ENCODE measurements around the gene CCDC15. TPM values are rescaled to one million over a fixed set of nuclear protein-coding genes. Genes with fewer than 3 reads are reported as not detected.

The CCDC15 gene
- 3.8 and 4.0 TPM in 2 replicates for total RNA-seq
- long read RNA-seq, partial matches to known transcripts = 11 of 23 reads
- long read RNA-seq, other reads (novel, unspliced or antisense) = 11 of 23 reads

DNA sequence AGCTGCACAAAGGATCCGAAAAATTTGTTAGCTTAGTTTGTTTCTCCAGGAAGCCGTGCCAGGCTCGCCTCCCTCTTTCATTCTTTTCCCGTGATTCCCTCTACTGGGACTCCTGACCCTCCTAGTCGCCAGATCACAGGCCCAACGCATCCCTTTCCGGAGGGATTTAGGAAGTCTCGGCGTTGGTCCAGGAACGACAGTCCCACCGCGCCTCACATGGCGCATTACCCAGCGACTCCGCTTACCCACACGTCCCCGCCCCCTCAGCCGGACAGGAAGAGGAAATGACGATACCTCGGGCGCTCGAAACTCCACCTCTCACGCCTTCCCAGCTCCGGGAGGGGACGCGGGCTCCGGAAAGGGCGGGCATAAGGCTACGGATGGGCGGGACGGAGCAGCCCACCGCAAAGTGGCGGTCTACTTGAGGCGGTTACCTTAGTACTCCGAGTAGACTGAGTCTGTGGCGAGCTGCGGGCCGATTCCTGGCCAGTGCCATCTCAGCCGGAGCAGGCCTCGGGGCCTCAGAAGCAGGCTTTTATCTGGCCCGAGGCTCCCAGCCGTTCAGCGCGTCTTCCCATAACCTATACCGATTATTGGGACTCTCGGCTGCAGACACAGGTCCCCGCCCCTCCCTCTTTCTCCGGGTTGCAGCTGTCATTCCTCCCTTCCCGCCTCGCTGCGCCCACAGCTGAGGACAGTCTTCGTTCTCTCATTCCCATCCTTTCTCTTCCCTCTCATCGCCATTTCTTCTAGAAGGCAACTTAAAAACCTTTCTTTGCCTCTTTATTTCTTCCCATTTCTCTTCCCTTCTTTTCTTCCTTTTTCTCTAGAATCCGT lies at the start of gene CCDC15:
Gene CCDC15 (plus strand): TSS at position 450 of the 837 bp plus-strand sequence. CDS start 531 bp downstream, outside the sequence.
- H3K27me3 Mint-ChIP-seq = peaks cover 3% of the 10 kb centered on the region
- H3K27ac Mint-ChIP-seq = no peak within 1 kb of the TSS
- DNase-seq (ENCODE audit: low spot score, unreplicated experiment) = peak; percentile 90
- TF ChIP-seq CTCF (IDR thresholded peaks at IDR 0.05; ENCODE audit: unreplicated experiment) = no peak
- no peaks in the 10 kb centered on the region for H3K4me1 Mint-ChIP-seq (ENCODE audit: low read depth)
- no peak within 1 kb of the TSS for H3K4me3 Mint-ChIP-seq (ENCODE audit: low read depth)
- no peaks in the 10 kb centered on the region for H3K36me3 Mint-ChIP-seq (ENCODE audit: insufficient read depth)
- no peaks in the 10 kb centered on the region for H3K9me3 Mint-ChIP-seq (ENCODE audit: low read depth)

GRCh38 chr11:124915541-124916369 lies 38.2 kb upstream of the CCDC15 start:
- Mint-ChIP-seq H3K4me3 (ENCODE audit: low read depth) (no peak overlapping the region), H3K27me3 (peaks cover 26% of the 10 kb centered on the region), H3K4me1 (ENCODE audit: low read depth) (no peaks in the 10 kb centered on the region), H3K36me3 (ENCODE audit: insufficient read depth) (no peaks in the 10 kb centered on the region), H3K9me3 (ENCODE audit: low read depth) (peaks cover 5% of the 10 kb centered on the region), H3K27ac (no peak overlapping the region)
- TF ChIP-seq CTCF (IDR thresholded peaks at IDR 0.05; ENCODE audit: unreplicated experiment) = no peak
- no peak for DNase-seq (ENCODE audit: low spot score, unreplicated experiment)

GRCh38 chr11:124916370-124916710 lies 37.7 kb upstream of the CCDC15 start:
- Mint-ChIP-seq H3K9me3 (ENCODE audit: low read depth) (peaks cover 5% of the 10 kb centered on the region), H3K36me3 (ENCODE audit: insufficient read depth) (no peaks in the 10 kb centered on the region), H3K27me3 (peaks cover 26% of the 10 kb centered on the region), H3K4me3 (ENCODE audit: low read depth) (no peak overlapping the region), H3K27ac (no peak overlapping the region), H3K4me1 (ENCODE audit: low read depth) (no peaks in the 10 kb centered on the region)
- no peak for TF ChIP-seq CTCF (IDR thresholded peaks at IDR 0.05; ENCODE audit: unreplicated experiment)
- no peak for DNase-seq (ENCODE audit: low spot score, unreplicated experiment)

DNA sequence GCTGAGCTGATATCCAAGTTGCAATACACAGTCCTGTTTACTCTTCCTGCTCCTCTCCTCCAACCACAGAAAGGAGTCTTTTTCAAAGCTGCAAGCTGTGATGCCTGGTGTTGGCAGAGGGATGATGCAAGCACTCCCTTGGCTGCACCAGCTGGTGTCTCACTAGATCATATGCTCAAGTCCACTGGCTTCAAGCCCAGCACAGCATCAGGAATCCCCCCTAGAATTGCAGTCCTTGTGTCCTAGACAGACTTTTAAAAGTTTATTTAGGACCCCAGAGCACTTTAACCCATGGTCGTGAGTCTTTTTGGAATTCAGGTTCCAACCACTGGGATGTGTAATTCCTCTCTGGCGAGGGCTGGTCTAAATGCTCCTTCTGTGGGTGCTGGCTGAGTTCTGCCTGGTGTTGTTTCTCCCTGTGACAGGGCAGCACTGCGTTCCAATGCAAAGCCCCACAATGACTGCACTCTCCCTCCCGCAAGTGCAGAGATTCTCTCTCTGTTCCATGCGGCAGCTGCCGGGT lies 36.8 kb upstream of the CCDC15 start:
- H3K27me3 Mint-ChIP-seq = peaks cover 26% of the 10 kb centered on the region
- no peak for DNase-seq (ENCODE audit: low spot score, unreplicated experiment)
- H3K4me1 Mint-ChIP-seq (ENCODE audit: low read depth) = no peaks in the 10 kb centered on the region
- no peaks in the 10 kb centered on the region for H3K9me3 Mint-ChIP-seq (ENCODE audit: low read depth)
- no peaks in the 10 kb centered on the region for H3K36me3 Mint-ChIP-seq (ENCODE audit: insufficient read depth)
- no peak overlapping the region for H3K4me3 Mint-ChIP-seq (ENCODE audit: low read depth)
- no peak for TF ChIP-seq CTCF (IDR thresholded peaks at IDR 0.05; ENCODE audit: unreplicated experiment)
- H3K27ac Mint-ChIP-seq = no peak overlapping the region

- Mint-ChIP-seq H3K27ac (no peak within 1 kb of the TSS), H3K4me3 (ENCODE audit: low read depth) (no peak within 1 kb of the TSS), H3K36me3 (ENCODE audit: insufficient read depth) (no peaks in the 10 kb centered on the region), H3K9me3 (ENCODE audit: low read depth) (no peaks in the 10 kb centered on the region), H3K4me1 (ENCODE audit: low read depth) (no peaks in the 10 kb centered on the region), H3K27me3 (peaks cover 36% of the 10 kb centered on the region)
- no peak for DNase-seq (ENCODE audit: low spot score, unreplicated experiment)
- no peak for TF ChIP-seq CTCF (IDR thresholded peaks at IDR 0.05; ENCODE audit: unreplicated experiment)
These were observed 35.1 kb upstream of the CCDC15 start, which contains the start of gene HEPN1 for GRCh38 chr11:124918950-124919349. TSS of gene HEPN1 (plus strand) at chr11:124919250.
